Osteoblast (primary cell): ENCODE data around the gene HOXA11. TPM values are rescaled to one million over a fixed set of nuclear protein-coding genes. Genes with fewer than 3 reads are reported as not detected.

Experiments used
- DNase-seq: peaks from one replicate; pipeline ENCODE4 v3.0.0; 2011; ENCODE audit warnings: low spot score, mixed read lengths; ENCODE audit not compliant: insufficient read length; ENCODE audit errors: missing footprints
- H2AFZ ChIP-seq: 2 replicates; pipeline ENCODE4 v1.6.0; 2011; ENCODE audit warnings: mild to moderate bottlenecking, low read length
- H3K27ac ChIP-seq: 2 replicates; pipeline ENCODE4 v1.5.1; 2011; ENCODE audit warnings: mild to moderate bottlenecking, low read depth, low read length, moderate library complexity
- H3K27me3 ChIP-seq: 2 replicates; pipeline ENCODE4 v1.6.0; 2012; ENCODE audit warnings: mild to moderate bottlenecking, control low read depth, inconsistent platforms, low read length, moderate library complexity; ENCODE audit not compliant: insufficient read depth
- H3K36me3 ChIP-seq: 2 replicates; pipeline ENCODE4 v1.5.1; 2011; ENCODE audit warnings: mild to moderate bottlenecking, low read length, control low read depth, moderate library complexity; ENCODE audit not compliant: insufficient read depth
- H3K4me1 ChIP-seq: 2 replicates; pipeline ENCODE4 v1.5.1; 2011; ENCODE audit warnings: mild to moderate bottlenecking, low read length, control low read depth, moderate library complexity; ENCODE audit not compliant: insufficient read depth
- H3K4me2 ChIP-seq: 2 replicates; pipeline ENCODE4 v1.6.0; 2011; ENCODE audit warnings: mild to moderate bottlenecking, low read length; ENCODE audit not compliant: insufficient read depth
- H3K4me3 ChIP-seq: fragments of 200-600 bp; sonication (generic); 3 replicates; pipeline ENCODE4 v1.5.1; 2012; ENCODE audit warnings: mild to moderate bottlenecking, low read length, inconsistent platforms; ENCODE audit not compliant: insufficient read depth
- H3K79me2 ChIP-seq: 2 replicates; pipeline ENCODE4 v1.6.0; 2012; ENCODE audit warnings: mild to moderate bottlenecking, low read length, control low read depth, inconsistent platforms; ENCODE audit not compliant: insufficient read depth
- H3K9me3 ChIP-seq: 2 replicates; pipeline ENCODE4 v1.5.1; 2011; ENCODE audit warnings: low read depth, low read length, control low read depth
- H4K20me1 ChIP-seq: 2 replicates; pipeline ENCODE4 v1.6.0; 2012; ENCODE audit warnings: mild to moderate bottlenecking, low read length, control low read depth; ENCODE audit not compliant: insufficient read depth
- CTCF ChIP-seq: IDR thresholded peaks from 2 replicates; pipeline ENCODE4 v1.5.1; 2011; ENCODE audit warnings: mild to moderate bottlenecking, low read depth, low read length, moderate library complexity; ENCODE audit errors: extremely low read depth
- total RNA-seq: library from RNA; depleted of rRNA; stranded (reverse); fragments of >200 nt; gene quantifications from 2 replicates; pipeline ENCODE4 v1.2.3, GENCODE V29; 2012

HOXA11 gene
- total RNA-seq, 1 donor: 15.2 TPM

- Histone ChIP-seq H3K4me3 (peak overlapping the region; percentile 75), H2AFZ (no peak overlapping the region), H3K4me2 (peak overlapping the region; percentile 99), H3K79me2 (peaks cover 98% of the 10 kb centered on the region), H3K27ac (peak overlapping the region; percentile 76), H3K9me3 (no peaks in the 10 kb centered on the region), H3K36me3 (peaks cover 7% of the 10 kb centered on the region), H3K27me3 (no peaks in the 10 kb centered on the region), H4K20me1 (peaks cover 7% of the 10 kb centered on the region), H3K4me1 (peaks cover 55% of the 10 kb centered on the region)
- no peak for DNase-seq
- TF ChIP-seq CTCF: no peak
These were observed 8.5 kb downstream of the HOXA11 start for GRCh38 chr7:27176524-27176845.

- Histone ChIP-seq H2AFZ (peak overlapping the region; percentile 49), H3K4me1 (peaks cover 50% of the 10 kb centered on the region), H3K27me3 (no peaks in the 10 kb centered on the region), H3K27ac (peak overlapping the region; percentile 76), H3K4me3 (peak overlapping the region; percentile 75), H3K9me3 (no peaks in the 10 kb centered on the region), H4K20me1 (peaks cover 7% of the 10 kb centered on the region), H3K79me2 (peaks cover 98% of the 10 kb centered on the region), H3K36me3 (peaks cover 12% of the 10 kb centered on the region), H3K4me2 (peak overlapping the region; percentile 99)
- no peak for TF ChIP-seq CTCF
- no peak for DNase-seq
These were observed 9.2 kb downstream of the HOXA11 start for GRCh38 chr7:27175626-27176523.

- no peaks in the 10 kb centered on the region for H3K9me3 ChIP-seq
- H4K20me1 ChIP-seq: peaks cover 7% of the 10 kb centered on the region
- peaks cover 43% of the 10 kb centered on the region for H3K4me1 ChIP-seq
- no peak for DNase-seq
- peaks cover 12% of the 10 kb centered on the region for H3K36me3 ChIP-seq
- peak overlapping the region; percentile 76 for H3K27ac ChIP-seq
- H3K4me2 ChIP-seq: peak overlapping the region; percentile 99
- peaks cover 98% of the 10 kb centered on the region for H3K79me2 ChIP-seq
- no peak overlapping the region for H2AFZ ChIP-seq
- H3K27me3 ChIP-seq: no peaks in the 10 kb centered on the region
- no peak for TF ChIP-seq CTCF
- peak overlapping the region; percentile 75 for H3K4me3 ChIP-seq
These were observed 10.0 kb downstream of the HOXA11 start for GRCh38 chr7:27174874-27175625.
